Measurements from ENCODE around the gene NSMCE4A.

DNA sequence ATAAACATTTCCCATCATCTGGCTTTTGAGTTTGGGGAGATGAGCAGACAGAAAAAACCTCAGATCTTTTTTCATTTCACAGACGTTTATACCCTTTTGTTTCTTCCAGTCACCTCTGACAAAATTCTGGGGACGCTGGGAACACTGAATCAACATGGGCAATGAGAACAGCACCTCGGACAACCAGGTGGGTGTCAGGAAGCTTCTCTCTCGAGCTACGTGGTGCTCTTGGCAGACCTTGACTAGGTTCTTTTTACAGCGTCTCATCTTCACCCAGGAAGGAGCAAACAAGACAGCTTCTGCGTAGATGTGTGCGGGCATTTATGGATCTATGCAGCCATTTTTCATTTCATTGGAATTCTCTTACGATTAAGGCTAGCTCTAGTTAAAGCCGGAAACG is 46.8 kb upstream of the NSMCE4A start:
- TF ChIP-seq EZH2phosphoT487 (IDR thresholded peaks at IDR 0.05; ENCODE audit: insufficient read depth, low read depth) (no peak), EZH2 (IDR thresholded peaks at IDR 0.05; ENCODE audit: insufficient read depth, poor library complexity, severe bottlenecking) (no peak)
